Mucosa of descending colon (tissue), 3 donors: ENCODE data around the gene ZNF770. TPM values are rescaled to one million over a fixed set of nuclear protein-coding genes. Genes with fewer than 3 reads are reported as not detected.
"Not testable (repeated sequence)": the region's sequence is repeated elsewhere in the genome, so short reads cannot be mapped to it uniquely, and the experiment has no call there.

Experiments
- ATAC-seq: fragments of 200-7000 bp; cut with Tn5 transposase; one replicate; pipeline ENCODE4 v1.9.1; 2020; ENCODE audit warnings: mild to moderate bottlenecking, moderate library complexity
- DNase-seq, 3 donors: peaks; one replicate each; pipeline ENCODE4 v3.0.0-alpha.2; 2020
- H3K36me3 ChIP-seq: fragments of 200-600 bp; one replicate; pipeline ENCODE4 v1.8.0; 2021; ENCODE audit warnings: low read depth, mild to moderate bottlenecking
- H3K4me1 ChIP-seq: fragments of 200-600 bp; one replicate; pipeline ENCODE4 v1.8.0; 2021; ENCODE audit warnings: low read depth, mild to moderate bottlenecking
- H3K4me3 ChIP-seq: fragments of 200-600 bp; one replicate; pipeline ENCODE4 v1.8.0; 2021; ENCODE audit warnings: mild to moderate bottlenecking
- H3K9me3 ChIP-seq: fragments of 200-600 bp; one replicate; pipeline ENCODE4 v1.8.0; 2021; ENCODE audit warnings: mild to moderate bottlenecking
- CTCF ChIP-seq: fragments of 200-600 bp; IDR thresholded peaks from one replicate; pipeline ENCODE4 v1.8.0; 2022; ENCODE audit warnings: antibody characterized with exemption, mild to moderate bottlenecking
- intact Hi-C, 2 donors: fragments of 100-400 bp; cut with DNase I in 1 of 2; cut with micrococcal nuclease in 1 of 2; formaldehyde crosslinking; loops; one replicate each; pipeline versions ENCODE4 v1.11.0 to v1.11.1; 2022; cut with DNase I, micrococcal nuclease
- total RNA-seq, 3 donors: library from RNA; stranded (reverse); fragmentation: NEBNext Ultra II Directional in 2 of 3; extraction: Animal tissue kit (Norgen Biotek cat#: 25700) in 2 of 3; gene quantifications; one replicate each; pipeline versions ENCODE4 v1.2.1 to v1.2.4, GENCODE V29; 2021 to 2023
- donor health status: DM: no; HTN: no; CAD: no; lungs with moderate emphysema.
- donor health status: DM: no; HTN: no; CAD: no.
- donor health status: DM: no; HTN: yes; CAD: no.

The ZNF770 gene
- total RNA-seq, 3 donors from 2014 or later: 20.3 to 24.0 (median 21.2) TPM

GRCh38 chr15:34952481-34952880 lies 35.6 kb downstream of the ZNF770 start:
- H3K36me3 ChIP-seq: no peaks in the 10 kb centered on the region
- no peak for DNase-seq
- ATAC-seq: no peak
- no peak for TF ChIP-seq CTCF
- intact Hi-C loops: no loop called here
- H3K9me3 ChIP-seq: no peaks in the 10 kb centered on the region
- H3K4me3 ChIP-seq: no peak overlapping the region
- no peaks in the 10 kb centered on the region for H3K4me1 ChIP-seq

DNA sequence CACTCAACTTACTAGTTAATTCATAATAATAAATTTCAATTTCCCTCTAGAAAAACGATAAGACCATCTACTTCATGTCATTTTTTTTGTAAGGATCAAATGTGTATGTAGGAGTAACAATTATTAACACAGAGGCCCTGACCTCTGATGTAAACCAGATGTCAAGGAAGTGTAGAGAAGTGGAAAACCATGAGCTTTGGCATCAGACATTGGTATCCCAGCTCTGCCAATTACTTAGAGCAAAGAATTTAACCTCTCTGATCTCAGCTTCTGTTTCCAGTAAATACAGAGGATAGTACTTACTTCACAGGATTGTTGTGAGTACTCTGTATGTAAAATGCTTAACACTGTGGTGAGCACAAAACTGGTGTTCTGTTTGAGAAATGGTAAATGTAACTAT lies 36.1 kb downstream of the ZNF770 start:
- TF ChIP-seq CTCF: no peak
- intact Hi-C loops: no loop called here
- no peak for DNase-seq
- ATAC-seq: no peak
- H3K4me1 ChIP-seq: no peaks in the 10 kb centered on the region
- H3K4me3 ChIP-seq: no peak overlapping the region
- H3K36me3 ChIP-seq: no peaks in the 10 kb centered on the region
- no peaks in the 10 kb centered on the region for H3K9me3 ChIP-seq

DNA sequence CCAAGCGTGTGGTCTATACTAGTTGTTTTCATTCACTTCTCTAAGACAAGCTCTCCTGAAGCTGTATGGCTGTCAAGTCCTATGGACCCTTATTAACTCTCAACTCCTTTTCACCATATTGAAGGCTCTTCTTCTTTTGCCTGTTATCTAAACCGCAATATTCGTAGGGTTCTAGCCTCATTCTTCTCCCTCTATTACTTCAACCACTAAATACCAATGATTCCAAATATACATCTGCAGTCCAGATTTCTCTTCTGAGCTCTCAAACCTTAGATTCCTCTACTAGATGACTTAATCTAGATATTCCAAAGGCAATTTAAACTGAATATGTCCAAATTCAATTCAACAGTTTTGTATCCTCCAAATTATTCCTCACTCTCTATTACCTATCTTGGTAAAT lies 43.2 kb downstream of the ZNF770 start:
- Histone ChIP-seq H3K36me3 (no peaks in the 10 kb centered on the region), H3K9me3 (no peaks in the 10 kb centered on the region), H3K4me1 (no peaks in the 10 kb centered on the region), H3K4me3 (no peak overlapping the region)
- DNase-seq: no peak
- no peak for TF ChIP-seq CTCF
- no peak for ATAC-seq
- intact Hi-C loops: no loop called here

GRCh38 chr15:34943711-34944110 lies 44.4 kb downstream of the ZNF770 start:
- no peaks in the 10 kb centered on the region for H3K36me3 ChIP-seq

DNA sequence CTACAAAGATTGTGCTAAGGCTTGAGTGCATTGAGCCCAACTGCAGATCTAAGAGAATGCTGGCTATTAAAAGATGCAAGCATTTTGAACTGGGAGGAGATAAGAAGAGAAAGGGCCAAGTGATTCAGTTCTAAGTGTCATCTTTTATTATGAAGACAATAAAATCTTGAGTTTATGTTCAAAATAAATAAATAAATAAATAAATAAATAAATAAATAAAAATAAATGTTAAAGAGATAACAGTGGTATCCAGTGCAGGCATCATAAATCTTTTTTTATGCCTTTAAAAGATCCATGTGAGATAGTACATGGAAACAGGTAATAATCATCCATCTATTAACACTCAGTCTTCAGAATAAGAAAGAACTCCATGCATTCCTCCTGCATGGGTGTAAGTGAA lies 44.8 kb downstream of the ZNF770 start:
- ATAC-seq, H3K36me3 ChIP-seq, H3K4me1 ChIP-seq, DNase-seq, H3K9me3 ChIP-seq, H3K4me3 ChIP-seq, intact Hi-C loops: not testable (repeated sequence)

More at GRCh38 chr15:34943711-34944110, 44.4 kb downstream of the ZNF770 start:
- ATAC-seq (no peak), DNase-seq (no peak)
- Histone ChIP-seq H3K4me3 (no peak overlapping the region), H3K9me3 (no peaks in the 10 kb centered on the region), H3K4me1 (no peaks in the 10 kb centered on the region)
- intact Hi-C loops: no loop called here
- TF ChIP-seq CTCF: no peak

DNA sequence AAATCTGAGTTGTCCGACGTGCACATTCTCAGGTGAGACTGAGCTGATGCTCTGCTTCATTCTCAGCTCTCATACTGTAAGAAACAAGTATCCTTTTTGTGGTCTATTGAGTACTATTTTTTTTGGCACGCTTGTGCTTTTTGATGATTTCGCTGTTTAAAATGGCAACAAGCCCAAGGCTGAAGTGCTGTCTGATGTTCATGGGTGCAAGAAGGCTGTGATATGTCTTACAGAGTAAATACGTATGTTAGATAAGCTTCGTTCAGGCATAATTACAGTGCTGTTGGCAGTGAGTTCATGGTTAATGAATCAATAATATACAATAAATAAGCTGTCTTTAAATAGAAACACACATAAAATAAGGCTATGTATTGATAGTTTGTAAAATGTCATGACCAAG lies 45.7 kb downstream of the ZNF770 start:
- no peak for DNase-seq
- Histone ChIP-seq H3K4me3 (no peak overlapping the region), H3K4me1 (no peaks in the 10 kb centered on the region), H3K36me3 (peaks cover 3% of the 10 kb centered on the region), H3K9me3 (no peaks in the 10 kb centered on the region)
- no peak for TF ChIP-seq CTCF
- intact Hi-C loops: no loop called here
- ATAC-seq: no peak
